Heart left ventricle (tissue), 13 donors: ENCODE data around the gene TOP1.

Experiments used
- CTCF ChIP-seq, 12 donors: fragments of 200-600 bp; sonication (generic) in 4 of 12; IDR thresholded peaks; one replicate each; pipeline versions ENCODE4 v1.5.0 to v1.8.0; 2018 to 2022; ENCODE audit warnings: antibody characterized with exemption in 12 of 12, mild to moderate bottlenecking in 5 of 12
- POLR2A ChIP-seq, 2 donors: fragments of 450-650 bp; IDR thresholded peaks; one replicate each; pipeline ENCODE4 v1.6.1; 2017; ENCODE audit warnings: antibody characterized with exemption in 2 of 2, mild to moderate bottlenecking in 2 of 2, moderate library complexity in 2 of 2
- donor health status: ischemic (EF 13 %, LVEDD 7.1; RV severe dilation, severe dysfunction).
- donor health status: DM: no; HTN: yes; CAD: no.
- donor health status: DM: no; HTN: no; CAD: no.
- donor health status: ischemic (EF 25% LVEDD 6.9; RV normal size, moderate dysfunction).
- donor health status: ischemic (EF 25% LVEDD 5.7; RV mildly dilated, moderate dysfunction).
- donor health status: ischemic (EF 35%, LVEDD 5.7; RV mildly dilated, moderate dysfunction).
- donor health status: nonischemic (EF 11% LVEDD 7.7; RV severe dilation, severe dysfunction).
- donor health status: DM: yes; HTN: yes; CAD: no.
- donor health status: PGD.
- donor health status: ischemic (EF 29% LVEDD 5.4; RV normal size, mild dysfunction).
- donor health status: nonischemic (EF 23%, LVEDD 6.1; RV moderate dilation, normal function).

DNA sequence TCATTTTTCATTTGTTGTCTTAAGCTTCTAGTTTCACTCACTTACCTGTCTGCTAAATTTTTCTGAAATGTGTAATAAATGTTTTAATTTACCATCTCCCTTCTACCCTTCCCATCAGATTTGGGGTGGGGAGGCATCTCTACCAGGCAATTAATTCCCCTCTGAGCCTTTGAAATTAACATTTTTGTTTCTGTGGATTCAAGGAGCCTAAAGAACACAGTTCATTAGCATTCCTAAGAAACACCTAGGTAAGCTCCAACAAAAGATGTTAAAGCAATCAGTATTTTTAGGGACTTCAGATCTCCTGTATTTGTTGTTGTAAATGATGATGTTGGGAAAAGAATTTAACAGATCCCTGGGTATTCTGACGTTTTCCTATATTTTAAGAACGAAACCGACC lies 6.6 kb downstream of the TOP1 start:
- no peak for TF ChIP-seq CTCF (IDR thresholded peaks at IDR 0.05)
- TF ChIP-seq POLR2A (IDR thresholded peaks at IDR 0.05) = no peak
